ENCODE results near the gene LINGO4. TPM values are rescaled to one million over a fixed set of nuclear protein-coding genes. Genes with fewer than 3 reads are reported as not detected.
A peak's percentile ranks its signal among the peaks of the same experiment; 100 is the strongest.
"Not testable (repeated sequence)": the region's sequence is repeated elsewhere in the genome, so short reads cannot be mapped to it uniquely, and the experiment has no call there.

LINGO4 gene
- total and polyA plus RNA-seq, 8 donors, result 0.06 to 0.63 (median 0.12) TPM; not detected in 2

GRCh38 chr1:151787689-151788088 is 17.5 kb downstream of the LINGO4 start:
- Histone ChIP-seq H3K4me1 (peaks cover 0 to 11% of the 10 kb centered on the region in 2 donors), H3K36me3 (no peaks in the 10 kb centered on the region), H3K27me3 (no peaks in the 10 kb centered on the region), H3K4me3 (no peak overlapping the region), H3K9me3 (no peaks in the 10 kb centered on the region), H3K27ac (no peak overlapping the region)
- ATAC-seq, result no peak
- TF ChIP-seq, protein P1, sequence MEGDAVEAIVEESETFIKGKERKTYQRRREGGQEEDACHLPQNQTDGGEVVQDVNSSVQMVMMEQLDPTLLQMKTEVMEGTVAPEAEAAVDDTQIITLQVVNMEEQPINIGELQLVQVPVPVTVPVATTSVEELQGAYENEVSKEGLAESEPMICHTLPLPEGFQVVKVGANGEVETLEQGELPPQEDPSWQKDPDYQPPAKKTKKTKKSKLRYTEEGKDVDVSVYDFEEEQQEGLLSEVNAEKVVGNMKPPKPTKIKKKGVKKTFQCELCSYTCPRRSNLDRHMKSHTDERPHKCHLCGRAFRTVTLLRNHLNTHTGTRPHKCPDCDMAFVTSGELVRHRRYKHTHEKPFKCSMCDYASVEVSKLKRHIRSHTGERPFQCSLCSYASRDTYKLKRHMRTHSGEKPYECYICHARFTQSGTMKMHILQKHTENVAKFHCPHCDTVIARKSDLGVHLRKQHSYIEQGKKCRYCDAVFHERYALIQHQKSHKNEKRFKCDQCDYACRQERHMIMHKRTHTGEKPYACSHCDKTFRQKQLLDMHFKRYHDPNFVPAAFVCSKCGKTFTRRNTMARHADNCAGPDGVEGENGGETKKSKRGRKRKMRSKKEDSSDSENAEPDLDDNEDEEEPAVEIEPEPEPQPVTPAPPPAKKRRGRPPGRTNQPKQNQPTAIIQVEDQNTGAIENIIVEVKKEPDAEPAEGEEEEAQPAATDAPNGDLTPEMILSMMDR (IDR thresholded peaks at IDR 0.05), result no peak
- DNase-seq, result no peak
- intact Hi-C loops (cut with DNase I), result no loop called here

GRCh38 chr1:151783796-151784195 is 21.4 kb downstream of the LINGO4 start:
- ATAC-seq, result no peak
- H3K27me3 ChIP-seq, result no peaks in the 10 kb centered on the region
- H3K9me3 ChIP-seq, result no peaks in the 10 kb centered on the region
- TF ChIP-seq, protein P1 (IDR thresholded peaks at IDR 0.05), result no peak
- no peak for DNase-seq
- H3K4me1 ChIP-seq, result no peaks in the 10 kb centered on the region
- intact Hi-C loops (cut with DNase I), result no loop called here
- H3K27ac ChIP-seq, result peak overlapping the region in 1 of 2 donors; percentile 14
- peaks cover 0 to 10% of the 10 kb centered on the region in 2 donors for H3K36me3 ChIP-seq
- H3K4me3 ChIP-seq, result no peak overlapping the region

DNA sequence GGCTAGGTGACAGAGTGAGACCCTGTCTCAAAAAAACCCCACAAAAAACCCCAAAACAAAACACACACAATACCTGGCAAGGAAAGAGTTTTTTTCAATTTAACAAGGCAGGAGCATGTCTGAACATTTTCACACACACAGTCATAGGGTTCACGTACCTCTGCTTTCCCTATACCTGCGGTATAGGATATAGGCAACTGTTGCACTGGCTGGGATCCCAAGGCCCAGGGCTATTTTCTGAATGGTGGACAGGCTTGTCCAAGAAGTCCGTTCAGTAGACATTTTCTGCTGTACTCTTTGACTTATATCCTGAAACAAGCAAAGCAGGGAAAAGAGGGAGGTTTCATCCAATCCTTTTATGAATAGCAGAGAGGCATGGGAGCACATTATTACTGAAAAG is 22.5 kb downstream of the LINGO4 start:
- H3K9me3 ChIP-seq, result no peaks in the 10 kb centered on the region
- intact Hi-C loops (cut with DNase I), result no loop called here
- no peak for ATAC-seq
- TF ChIP-seq, protein P1 (IDR thresholded peaks at IDR 0.05), result no peak
- H3K27ac ChIP-seq, result no peak overlapping the region
- no peak overlapping the region for H3K4me3 ChIP-seq
- no peaks in the 10 kb centered on the region for H3K4me1 ChIP-seq
- no peaks in the 10 kb centered on the region for H3K27me3 ChIP-seq
- DNase-seq, result no peak
- peaks cover 0 to 16% of the 10 kb centered on the region in 2 donors for H3K36me3 ChIP-seq

DNA sequence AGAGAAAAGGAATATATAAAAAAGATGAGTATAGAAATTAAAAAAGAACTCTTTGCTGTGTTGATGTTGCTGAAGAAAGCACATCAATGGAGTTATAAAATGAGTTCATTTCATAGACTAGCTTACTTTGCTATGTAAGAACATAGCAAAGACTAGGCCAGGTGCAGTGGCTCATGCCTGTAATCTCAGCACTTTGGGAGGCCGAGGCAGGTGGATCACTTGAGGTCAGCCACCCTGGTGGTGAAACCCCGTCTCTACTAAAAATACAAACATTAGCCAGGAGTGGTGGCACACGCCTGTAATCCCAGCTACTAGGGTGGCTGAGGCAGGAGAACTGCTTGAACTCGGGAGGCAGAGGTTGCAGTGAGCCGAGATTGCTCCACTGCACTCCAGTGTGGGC is 23.2 kb downstream of the LINGO4 start:
- H3K27me3 ChIP-seq, H3K4me3 ChIP-seq: not testable (repeated sequence)

GRCh38 chr1:151780736-151781135 is 24.5 kb downstream of the LINGO4 start:
- DNase-seq; H3K4me1 ChIP-seq; H3K9me3 ChIP-seq; H3K4me3 ChIP-seq; ATAC-seq; H3K27me3 ChIP-seq; intact Hi-C loops (cut with DNase I); H3K27ac ChIP-seq: not testable (repeated sequence)
- peaks cover 0 to 26% of the 10 kb centered on the region in 2 donors for H3K36me3 ChIP-seq

More for the DNA sequence above, 23.2 kb downstream of the LINGO4 start:
- H3K4me1 ChIP-seq; H3K27ac ChIP-seq; intact Hi-C loops (cut with DNase I); ATAC-seq; DNase-seq; H3K9me3 ChIP-seq: not testable (repeated sequence)
- peaks cover 0 to 16% of the 10 kb centered on the region in 2 donors for H3K36me3 ChIP-seq

- Histone ChIP-seq H3K27ac (no peak overlapping the region), H3K4me3 (no peak overlapping the region), H3K4me1 (no peaks in the 10 kb centered on the region), H3K9me3 (no peaks in the 10 kb centered on the region), H3K27me3 (no peaks in the 10 kb centered on the region), H3K36me3 (peaks cover 0 to 35% of the 10 kb centered on the region in 2 donors)
- intact Hi-C loops (cut with DNase I), result no loop called here
- ATAC-seq, result no peak
- no peak for DNase-seq
- TF ChIP-seq, protein P1 (IDR thresholded peaks at IDR 0.05), result no peak
Measured at GRCh38 chr1:151779852-151780251, 25.4 kb downstream of the LINGO4 start.
